HG02623 (cell line): Measurements from ENCODE around the gene PXN.
"Not testable (repeated sequence)": the region's sequence is repeated elsewhere in the genome, so short reads cannot be mapped to it uniquely, and the experiment has no call there.

Source experiments
- ATAC-seq: cut with Tn5 transposase; IDR thresholded peaks from one replicate; pipeline ENCODE4 v1.9.1; 2021; ENCODE audit warnings: moderate library complexity; ENCODE audit not compliant: unreplicated experiment

Gene PXN

DNA sequence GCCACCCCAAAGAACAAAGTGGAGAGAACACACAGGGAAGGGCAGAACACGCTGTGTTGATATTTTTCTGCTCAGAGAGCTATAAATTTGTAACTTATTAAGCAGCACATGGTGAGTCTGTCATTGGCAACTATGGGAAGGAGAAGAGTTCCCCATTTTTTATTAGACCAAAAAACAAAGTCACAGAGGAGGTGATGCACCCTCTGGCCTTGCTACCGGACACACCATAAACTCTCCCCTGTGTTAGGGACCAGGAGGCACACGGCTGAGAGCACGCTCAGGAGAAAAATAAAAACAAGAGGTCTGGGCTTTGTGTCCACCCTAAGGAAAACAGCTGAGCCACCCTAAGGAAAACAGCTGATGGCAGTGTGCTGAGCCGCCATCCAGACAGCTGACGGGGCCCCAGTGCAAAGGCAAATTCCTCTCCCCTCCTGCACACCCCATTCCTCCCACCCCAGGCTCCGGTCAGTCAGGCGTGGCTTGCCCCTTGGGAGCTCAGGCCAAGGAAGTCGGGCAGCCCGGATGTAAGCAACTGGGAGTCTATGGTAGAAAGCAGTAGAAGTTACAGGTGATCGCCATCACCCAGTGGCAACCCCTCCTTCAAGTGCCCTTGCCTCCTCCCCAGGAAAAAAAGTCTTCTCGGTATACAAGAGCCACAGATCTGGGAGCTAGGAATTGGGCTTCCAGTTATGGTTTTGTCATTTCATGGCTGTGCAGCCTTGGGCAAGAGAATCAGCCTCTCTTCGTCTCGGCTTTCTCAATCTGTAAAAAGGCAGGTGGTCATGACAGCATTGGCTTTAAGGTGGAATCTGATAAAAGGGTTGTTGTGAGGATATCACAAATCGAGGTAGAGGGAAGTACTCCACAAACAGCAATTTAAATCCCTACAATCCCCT is 2.4 kb downstream of the PXN start:
- no peak for ATAC-seq

DNA sequence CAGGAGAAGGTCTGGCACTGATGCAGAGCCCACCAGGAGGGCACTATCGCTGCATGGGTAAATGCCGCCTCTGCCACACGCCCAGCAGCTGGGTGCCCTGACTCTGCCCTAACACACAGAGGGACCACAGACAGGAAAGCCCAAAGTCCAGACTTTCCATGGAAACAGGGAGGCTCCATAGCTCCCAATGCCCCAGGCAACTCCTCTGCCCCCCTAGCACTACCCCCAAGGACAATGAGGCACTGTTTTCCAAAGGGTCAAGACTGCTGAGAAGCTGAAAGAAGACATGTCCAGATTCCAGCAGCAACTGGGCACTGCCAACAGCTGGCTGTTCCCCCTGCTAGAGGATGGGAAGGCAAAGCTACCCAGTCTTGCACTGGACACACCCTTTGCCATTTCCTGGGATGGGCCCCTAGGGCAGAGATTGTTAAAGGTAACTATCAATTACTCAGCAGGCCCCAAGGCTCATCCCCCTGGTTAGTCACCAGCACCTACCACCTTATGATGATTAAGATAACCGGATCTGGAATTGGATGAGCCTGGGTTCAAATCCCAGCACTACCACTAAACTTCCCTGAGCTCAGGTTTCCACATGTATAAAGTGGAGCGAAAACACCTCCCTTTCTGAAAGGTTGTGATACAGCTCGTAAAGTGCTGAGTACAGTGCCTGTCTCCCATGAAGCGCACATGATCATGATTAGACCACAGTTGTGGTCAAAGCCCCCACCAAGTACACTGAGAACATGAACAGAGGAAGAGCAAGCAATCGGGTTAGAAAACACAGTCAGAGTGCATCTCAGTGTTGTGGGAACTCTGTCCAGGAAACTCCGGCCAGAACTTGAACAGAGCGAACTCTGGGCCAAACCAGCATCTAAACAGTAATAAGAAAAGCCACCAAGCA is 3.3 kb downstream of the PXN start:
- ATAC-seq: no peak

DNA sequence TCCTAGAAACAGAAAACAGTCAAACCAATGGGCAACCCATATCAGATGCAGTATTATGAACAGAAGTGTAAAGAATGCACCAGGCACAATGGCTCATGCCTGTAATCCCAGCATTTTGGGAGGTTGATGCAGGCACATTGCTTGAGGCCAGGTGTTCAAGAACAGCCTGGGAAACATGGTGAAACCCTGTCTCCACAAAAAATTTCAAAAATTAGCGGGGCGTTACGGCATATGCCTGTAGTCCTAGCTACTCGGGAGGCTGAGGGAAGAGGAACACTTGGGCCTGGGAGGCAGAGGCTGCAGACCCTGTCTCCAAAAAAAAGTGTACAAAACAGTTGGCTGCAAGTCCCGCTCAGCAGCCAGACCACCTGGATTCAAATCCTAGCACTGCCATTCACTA is 4.9 kb downstream of the PXN start:
- ATAC-seq: no peak

DNA sequence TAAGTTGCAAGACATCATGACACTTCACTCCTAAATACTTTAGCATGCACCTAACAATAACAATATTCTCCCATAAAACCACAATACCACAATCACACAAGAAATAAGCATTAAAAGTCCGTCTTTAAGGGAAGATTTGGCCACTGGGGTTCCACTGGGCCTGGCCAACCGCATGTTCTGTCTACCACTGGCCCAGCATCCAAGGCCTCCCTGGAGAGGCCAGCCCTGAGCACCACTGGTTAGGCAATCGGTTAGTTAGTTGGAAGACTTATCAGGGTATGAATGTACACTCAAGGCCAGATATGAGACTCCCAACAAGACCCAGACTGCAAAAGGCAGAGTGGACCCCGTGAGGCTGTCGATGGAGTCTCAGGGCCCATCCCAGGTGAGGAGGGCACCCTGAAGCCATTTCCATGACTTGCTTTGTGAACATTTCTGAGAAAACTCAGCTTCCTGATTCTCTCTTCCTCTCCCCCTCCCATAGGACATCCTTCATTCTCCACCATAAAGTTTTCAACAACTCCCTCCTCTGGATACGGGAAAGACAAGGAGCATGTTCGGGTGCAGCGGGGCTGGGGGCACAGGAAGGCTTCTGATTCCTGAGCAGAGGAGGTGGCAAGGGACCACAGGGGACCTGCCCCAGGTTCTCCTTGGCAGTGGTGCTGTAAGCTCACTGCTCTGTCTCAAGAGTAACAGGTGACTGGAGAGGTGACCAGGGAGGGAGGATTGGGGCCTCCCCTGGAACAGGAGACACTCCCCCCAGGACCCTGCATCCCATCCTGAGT is 5.9 kb downstream of the PXN start:
- ATAC-seq: no peak

DNA sequence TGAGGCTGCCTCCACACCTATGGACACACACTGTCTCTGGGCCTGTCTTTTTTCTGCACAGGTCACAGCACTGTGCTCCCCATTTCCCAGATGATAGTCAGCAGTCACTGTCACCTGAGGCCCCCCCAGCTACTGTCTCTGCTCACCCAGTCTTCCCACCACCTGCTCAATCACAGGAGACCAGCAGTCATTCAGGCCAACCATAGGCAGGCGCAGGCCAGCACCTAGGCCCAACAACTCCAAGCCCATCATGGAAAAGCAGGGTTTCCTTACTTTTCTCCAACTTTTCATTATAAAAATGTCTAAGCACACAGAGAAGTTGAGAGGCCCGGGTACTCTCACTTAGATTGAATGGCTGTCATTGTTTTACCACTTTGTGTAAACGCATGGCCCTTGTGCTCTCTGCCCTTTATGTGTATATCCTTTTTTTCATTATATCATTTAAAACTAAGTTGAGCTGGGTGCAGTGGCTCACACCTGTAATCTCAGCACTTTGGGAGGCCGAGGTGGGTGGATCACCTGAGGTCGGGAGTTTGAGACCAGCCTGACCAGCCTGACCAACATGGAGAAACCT is 7.1 kb downstream of the PXN start:
- no peak for ATAC-seq

DNA sequence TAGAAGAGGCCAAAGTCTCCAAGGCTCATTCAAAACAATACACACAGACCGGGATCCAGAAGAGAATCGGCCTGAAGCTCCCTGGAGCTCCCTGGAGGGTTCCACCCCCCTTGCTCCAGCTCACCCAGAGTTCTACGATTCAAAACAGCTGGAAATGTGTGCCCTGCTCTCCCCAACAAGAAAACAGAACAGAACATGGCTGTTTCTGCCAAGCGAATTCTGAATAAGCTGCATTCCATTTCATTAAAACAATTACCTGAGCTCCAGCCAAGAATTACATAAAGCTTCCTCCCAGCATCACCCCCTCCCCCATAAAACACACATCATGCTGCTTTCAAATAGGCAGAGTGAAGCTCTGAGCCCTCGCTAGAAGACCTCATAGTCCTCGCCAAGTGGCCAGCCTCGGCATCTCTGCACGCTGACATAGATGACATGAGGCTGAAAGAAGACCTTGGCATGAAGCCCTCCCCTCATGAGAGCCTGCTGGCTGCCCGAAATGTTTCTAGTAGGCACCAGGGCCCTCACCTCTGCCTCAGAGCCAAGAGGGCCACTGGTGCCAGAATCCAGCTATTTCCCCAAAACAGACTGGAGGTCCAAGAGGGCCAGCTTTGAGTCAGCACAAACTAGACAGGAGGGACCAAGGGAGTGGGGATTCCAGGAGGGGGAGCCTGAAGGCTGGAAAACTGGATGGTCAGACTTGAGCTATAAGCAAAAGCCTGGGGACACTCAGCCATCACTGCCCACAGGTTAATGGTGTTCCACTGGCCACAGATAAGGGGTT is 8.3 kb downstream of the PXN start:
- no peak for ATAC-seq

DNA sequence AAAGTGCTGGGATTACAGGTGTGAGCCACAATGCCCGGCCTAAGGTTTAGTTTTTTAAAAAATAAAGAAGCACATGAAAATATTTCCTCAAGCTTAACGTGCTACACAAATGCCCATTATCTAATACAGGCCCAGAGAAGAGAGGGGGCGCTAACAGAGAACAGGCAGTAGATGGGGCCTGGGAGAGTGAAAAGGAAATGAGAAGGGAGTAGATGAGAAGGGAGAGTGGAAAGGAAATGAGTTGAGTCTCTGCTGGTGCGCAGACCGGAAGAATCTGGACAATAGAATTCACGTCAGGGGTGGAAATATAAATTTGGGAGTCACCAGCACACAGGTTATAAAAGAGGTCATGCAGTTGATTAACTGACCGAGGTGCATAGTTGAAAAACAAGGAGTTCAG is 10.7 kb downstream of the PXN start:
- no peak for ATAC-seq

DNA sequence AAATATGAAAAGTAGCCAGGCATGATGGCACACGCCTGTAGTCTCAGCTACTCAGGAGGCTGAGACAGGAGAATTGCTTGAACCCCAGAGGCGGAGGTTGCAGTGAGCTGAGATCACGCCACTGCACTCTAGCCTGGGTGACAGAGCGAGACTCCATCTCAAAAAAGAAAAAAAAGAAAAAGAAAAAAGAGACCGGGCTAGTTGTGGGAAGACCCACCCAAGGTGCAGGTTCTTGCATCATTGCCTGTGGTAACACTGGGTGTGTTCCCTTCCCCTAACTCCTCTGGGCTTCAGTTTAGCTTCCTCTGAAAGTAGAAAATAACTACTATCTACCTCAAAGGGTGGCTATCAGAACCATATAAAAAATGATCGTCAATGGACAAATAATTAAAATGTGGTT is 12.2 kb downstream of the PXN start:
- ATAC-seq: not testable (repeated sequence)

DNA sequence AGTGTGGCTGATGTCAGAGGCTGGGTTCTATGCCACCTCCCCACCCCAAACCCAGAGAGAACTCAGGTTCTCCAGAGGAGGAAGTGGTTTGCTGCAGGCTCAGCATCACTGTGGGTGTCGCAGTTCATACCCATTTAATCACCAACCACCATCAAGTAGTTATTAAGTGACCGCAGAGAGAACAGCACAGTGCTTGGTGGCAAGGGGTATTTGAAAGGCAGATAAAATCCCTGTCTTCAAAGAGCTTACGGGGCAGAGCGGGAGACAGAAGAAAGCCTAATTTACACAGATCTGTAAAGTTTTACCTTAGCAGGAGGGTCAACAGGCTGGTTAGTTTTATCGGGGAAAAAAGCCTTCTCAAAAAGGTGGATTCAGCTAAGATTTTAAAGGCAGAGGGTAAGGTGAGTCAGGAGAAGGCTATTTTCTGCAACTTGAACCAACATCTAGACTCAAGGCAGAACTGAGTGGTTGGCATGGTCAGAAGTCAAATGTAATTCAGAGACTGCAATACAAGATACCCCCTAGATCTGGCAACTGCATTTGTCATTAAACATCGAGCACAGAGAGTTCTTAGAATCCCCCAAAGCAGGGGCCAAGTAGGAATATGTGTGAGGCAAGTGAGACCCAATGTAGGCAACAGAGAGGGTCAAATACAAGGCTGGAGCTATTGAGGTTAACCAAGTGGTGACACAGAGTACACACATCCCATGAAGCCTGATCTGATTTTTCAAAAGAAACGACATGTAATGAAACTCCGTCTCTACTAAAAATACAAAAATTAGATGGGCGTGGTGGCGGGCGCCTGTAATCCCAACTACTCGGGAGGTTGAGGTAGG is 13.2 kb downstream of the PXN start:
- ATAC-seq: no peak

DNA sequence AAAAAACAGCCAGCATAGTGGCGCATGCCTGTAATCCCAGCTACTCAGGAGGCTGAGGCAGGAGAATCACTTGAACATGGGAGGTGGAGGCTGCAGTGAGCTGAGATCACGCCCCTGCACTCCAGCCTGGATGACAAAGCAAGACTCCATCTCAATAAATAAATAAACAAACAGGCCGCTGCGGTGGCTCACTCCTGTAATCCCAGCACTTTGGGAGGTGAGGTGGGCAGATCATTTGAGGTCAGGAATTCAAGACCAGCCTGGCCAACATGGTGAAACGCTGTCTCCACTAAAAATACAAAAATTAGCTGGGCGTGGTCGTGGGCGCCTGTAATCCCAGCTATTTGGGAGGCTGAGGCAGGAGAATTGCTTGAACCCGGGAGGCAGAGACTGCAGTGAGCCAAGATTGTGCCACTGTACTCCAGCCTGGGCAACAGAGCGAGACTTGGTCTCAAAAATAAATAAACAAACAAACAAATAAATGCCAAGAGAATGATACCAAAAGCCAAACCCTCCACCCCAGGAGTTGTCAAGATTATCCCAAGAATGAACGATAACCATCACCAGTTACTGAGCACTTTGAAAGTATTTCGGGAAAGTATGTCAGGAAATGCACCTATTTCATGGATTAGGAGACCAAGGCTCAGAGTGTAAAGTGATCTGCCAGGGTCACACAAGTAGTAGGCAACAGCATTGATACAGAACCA is 14.0 kb downstream of the PXN start:
- ATAC-seq: not testable (repeated sequence)

DNA sequence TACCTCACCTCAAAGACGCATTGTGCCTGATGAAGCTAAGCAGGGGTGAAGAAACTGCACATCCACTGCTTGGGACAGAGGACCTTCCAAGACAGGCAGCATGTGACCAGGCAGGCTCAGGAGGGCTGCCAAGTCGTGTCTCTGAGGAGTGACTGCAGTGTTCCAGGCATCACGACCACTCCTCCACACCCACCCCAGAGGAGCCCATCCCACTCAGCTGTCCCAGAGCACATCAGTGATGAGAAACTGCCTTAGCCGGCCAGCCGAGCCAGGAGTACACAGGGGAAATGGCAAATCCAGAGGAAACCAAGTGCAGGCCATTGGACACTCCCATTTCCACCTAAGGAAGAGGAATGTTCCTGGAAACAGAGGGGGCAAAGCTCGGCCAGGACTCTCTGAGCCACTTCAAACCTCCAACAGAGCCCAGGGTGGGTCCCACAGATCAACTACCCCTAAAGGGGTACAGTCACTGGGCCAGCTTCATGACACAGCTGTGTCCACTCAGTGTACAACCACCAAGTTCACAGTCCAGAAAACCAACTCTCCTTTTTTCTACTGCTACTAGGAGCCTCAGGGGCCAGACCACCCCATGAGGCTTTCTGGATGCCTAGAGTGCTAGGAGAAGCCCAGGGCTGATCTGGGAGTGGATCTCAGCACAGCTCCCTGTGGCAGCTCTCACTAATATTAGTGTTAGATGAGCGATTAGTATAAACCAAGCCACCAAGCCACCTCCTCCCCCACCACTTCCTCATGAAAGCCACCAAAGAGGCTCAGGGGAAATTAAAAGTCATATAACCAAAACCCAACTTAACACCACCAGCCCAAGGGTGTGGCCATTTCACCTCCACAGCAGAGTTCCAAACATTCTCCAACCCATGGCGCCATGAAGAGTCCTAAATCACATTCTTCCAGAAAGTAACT is 15.4 kb downstream of the PXN start:
- no peak for ATAC-seq

DNA sequence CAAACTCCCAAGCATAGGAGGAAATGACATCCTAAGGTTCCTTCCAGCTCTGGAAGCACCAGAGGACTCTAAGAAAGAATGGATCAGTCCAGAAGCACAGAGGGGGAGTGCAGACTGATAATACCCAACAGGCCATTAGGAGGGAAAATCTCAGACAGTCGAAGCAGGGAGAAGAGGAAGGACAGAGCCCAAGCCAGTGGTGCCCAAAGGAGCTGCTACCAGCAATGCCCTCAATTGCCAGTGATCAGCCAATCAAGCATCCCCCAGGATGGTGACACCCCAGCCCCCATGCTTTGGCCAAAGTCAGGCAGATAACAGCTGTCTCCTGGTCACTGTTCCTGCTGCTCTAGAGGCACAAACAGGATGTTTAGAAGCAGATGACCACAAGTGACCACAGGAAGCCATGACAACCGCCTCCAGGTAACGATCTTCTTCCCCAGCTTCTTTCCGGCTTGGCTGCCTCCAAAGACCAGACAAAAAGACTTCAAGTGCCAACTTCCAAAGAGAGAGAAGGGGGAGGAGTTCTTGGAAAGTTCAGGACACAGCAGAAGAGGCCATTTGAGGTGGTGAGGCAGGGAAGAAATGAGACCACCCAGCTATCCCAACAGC is 16.2 kb downstream of the PXN start:
- ATAC-seq: no peak

DNA sequence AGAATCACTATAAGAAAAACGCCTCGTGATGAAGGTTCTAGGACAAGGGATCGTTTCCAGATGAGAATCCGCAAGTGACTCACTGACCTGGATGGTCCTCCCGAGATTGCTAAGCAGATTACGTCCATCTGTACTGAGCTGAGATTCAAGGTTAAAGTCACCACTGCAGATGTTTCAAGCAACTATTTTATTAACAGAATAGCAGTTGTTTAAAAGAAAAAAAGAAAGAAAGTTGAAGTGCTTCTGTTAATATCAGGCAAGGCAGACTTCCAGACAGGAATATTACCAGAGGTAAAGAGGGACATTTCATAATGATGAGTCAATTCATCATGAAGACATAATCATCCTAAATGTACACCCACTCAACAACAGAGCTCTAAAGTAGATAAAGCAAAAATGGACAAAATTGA is 17.9 kb downstream of the PXN start:
- ATAC-seq: no peak

DNA sequence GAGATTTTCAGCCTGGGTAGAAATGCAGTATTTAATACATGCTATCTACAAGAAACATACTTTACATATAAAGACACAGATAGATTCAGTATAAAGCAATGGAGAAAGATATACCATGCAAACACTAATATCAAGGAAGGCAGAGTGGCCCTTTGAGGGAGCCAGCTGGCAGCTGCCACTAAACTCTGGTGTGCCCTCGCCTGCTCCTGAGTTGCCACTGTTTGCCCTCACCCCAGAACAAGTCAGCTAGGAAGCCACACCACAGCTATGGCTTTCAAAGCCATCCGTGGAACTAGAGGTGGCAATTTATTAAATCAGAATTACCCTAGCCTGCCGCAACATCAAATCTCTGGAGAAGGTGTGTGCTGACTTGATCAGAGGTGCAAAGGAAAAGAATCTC is 18.3 kb downstream of the PXN start:
- no peak for ATAC-seq

DNA sequence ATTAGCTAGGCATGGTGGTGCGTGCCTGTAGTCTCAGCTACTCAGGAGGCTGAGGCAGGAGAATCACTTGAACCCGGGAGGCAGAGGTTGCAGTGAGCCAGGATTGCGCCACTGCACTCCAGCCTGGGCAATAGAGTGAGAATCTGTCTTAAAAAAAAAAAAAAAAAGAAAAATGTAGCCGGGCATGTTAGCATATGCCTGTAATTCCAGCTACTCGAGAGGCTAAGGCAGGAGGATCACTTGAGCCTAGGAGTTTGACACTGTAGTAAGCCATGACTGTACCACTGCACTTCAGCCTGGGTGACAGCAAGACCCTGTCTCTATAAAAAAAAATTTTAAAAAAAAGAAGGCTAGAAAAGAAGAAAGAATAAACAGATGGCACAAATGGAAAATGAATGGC is 18.8 kb downstream of the PXN start:
- not testable (repeated sequence) for ATAC-seq

DNA sequence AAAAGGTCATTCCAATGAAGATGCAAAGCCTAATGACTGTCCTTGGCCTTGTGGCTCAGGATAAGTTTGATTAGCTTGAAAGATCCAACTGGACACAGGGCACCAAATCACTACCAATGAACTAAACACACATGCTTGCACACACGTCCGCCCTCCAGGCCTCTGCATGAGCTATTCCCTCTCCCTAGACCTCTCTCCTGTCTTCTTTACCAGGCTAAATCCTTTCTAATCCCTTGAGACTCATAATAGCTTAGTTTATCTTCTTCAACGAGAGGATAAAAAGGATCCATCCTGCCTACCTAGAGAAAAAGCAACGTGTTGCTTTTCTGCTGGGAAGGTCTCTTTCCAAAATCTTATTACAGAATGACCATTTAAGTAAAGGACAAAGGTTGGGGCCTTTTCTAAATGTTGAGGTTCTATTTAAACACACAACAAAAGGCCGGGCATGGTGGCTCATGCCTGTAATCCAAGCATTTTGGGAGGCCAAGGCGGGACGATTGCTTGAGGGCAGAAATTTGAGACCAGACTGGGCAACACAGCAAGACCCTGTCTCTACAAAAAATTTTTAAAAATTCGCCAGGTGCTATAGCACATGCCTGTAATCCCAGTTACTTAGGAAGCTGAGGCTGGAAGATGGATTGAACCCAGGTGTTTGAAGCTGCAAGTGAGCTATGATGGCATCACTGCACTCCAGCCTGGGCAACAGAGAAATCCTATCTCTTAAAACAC is 22.4 kb downstream of the PXN start:
- no peak for ATAC-seq
